T follicular helper cell (primary cell): ENCODE results near the gene RBM33.
A peak's percentile ranks its signal among the peaks of the same experiment; 100 is the strongest.
"Not testable (repeated sequence)": the region's sequence is repeated elsewhere in the genome, so short reads cannot be mapped to it uniquely, and the experiment has no call there.

ENCODE experiments used
- DNase-seq: peaks from one replicate; pipeline ENCODE4 v3.0.0-alpha.2; 2020; ENCODE audit warnings: low read depth
- total RNA-seq, 2 experiments: gene quantifications; one replicate each; lab custom pipeline; 2026; lab: John Stamatoyannopoulos, UW

RBM33 gene, protein sequence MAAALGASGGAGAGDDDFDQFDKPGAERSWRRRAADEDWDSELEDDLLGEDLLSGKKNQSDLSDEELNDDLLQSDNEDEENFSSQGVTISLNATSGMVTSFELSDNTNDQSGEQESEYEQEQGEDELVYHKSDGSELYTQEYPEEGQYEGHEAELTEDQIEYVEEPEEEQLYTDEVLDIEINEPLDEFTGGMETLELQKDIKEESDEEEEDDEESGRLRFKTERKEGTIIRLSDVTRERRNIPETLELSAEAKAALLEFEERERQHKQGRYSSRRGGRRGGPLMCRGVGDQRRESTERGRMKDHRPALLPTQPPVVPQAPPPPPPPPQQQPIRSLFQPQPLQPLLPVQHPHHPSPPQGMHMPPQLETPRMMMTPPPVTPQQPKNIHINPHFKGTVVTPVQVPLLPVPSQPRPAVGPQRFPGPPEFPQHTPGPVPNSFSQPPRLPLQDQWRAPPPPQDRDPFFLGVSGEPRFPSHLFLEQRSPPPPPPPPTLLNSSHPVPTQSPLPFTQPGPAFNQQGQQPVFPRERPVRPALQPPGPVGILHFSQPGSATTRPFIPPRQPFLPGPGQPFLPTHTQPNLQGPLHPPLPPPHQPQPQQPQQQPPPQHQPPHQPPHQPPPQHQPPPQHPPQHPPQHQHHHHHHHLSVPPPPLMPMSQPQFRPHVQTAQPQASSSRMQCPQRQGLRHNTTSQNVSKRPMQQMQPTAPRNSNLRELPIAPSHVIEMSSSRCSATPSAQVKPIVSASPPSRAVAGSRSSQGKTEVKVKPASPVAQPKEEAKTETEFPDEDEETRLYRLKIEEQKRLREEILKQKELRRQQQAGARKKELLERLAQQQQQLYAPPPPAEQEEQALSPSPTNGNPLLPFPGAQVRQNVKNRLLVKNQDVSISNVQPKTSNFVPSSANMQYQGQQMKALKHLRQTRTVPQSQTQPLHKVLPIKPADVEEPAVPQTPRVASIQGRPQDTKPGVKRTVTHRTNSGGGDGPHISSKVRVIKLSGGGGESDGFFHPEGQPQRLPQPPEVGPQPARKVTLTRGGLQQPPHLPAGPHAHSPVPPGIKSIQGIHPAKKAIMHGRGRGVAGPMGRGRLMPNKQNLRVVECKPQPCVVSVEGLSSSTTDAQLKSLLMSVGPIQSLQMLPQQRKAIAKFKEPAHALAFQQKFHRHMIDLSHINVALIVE
- 71.8 to 154 reads per million in 2 experiments for total RNA-seq

- DNase-seq = peak; percentile 66
Observed at GRCh38 chr7:155644178-155644970, at the start of gene RBM33. TSS of gene RBM33 (plus strand) at chr7:155644661. CDS start at chr7:155644877, 216 bp downstream.

GRCh38 chr7:155594961-155595366, 49.5 kb upstream of the RBM33 start:
- no peak for DNase-seq

DNA sequence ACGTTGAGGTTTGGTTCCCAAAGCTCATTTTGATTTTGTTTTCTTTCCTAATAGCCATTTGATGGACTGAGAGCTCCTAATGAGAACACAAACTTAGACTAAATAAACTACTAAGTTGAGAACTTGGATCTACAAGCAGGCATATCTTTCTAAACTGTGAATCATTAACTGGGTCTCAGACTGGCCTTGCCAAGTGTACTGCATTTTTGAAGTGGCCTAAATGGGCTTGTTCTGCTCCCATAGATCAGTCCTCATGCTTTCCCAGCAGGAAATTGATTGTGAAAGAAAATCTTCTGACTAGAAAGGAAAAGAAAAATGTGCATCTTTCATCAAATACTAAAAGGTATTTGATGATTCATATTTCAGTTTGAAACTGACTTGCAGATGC, 46.7 kb upstream of the RBM33 start:
- no peak for DNase-seq

DNA sequence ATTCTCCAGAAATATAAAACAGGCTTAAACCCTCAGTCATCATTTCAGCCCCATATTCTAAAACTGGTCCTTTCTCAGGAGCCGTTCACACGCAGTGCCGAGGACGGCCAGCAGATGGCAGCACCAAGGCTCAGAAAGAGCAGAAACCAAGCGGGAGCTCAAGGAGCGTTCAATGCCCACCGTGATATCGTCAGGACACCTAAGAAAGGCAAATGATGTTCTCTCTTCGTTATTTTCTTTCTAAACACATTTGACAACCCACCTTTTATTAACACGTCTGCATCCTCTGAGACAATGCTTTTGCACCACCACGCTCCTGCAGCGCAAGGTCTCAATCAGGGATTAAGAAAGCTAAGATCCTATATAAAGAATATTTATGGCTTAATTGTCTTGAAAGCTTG, 45.7 kb upstream of the RBM33 start:
- peak; percentile 66 for DNase-seq

DNA sequence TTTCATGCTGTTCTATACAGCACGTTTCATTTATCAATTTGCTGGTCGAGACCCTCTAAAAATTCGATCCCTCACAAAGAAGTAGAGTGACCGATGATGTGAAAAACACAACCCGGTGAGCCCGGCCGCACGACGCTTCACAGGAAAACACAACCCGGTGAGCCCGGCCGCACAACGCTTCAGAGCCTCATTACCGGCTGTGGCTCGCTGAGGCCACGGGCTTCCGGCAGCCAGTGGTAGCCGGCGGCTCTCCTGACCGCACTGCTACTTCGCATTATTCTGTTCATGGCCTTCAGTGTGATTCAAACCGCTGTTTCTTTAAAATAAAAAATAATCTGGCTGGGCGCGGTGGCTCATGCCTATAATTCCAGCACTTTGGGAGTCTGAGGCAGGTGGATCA, 42.3 kb upstream of the RBM33 start:
- no peak for DNase-seq

GRCh38 chr7:155602750-155603149, 41.7 kb upstream of the RBM33 start:
- no peak for DNase-seq

DNA sequence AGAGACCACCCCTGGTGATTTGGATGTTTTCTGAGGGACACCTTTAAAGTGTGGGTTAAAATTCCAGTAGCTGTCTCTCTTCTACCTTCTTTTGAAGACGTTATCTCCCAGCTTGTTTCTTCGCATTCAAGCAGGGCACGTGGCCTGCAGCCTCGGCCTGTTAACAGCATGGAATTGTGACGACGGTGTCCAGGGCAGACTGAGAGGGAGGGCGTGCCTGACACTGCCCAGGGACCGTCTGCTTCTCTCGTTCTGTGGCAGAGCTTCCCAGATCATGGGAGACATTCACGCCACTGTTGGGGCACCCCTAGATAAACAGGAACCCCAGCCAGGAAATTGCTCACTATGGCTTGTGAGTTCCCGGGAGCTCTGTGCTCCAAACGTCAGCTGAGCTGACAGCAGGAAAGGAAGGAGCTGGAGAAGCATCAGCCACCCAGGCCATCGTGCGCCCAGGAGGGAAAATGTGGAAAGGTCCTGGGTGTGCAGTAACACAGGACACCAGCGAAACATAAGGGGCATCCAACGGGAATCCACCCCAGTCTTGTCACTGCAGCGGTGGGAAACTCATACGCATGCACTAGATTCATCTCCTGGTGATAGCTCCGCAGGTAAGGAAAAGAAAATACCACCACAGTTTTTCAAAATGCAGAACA, 41.1 kb upstream of the RBM33 start:
- no peak for DNase-seq

DNA sequence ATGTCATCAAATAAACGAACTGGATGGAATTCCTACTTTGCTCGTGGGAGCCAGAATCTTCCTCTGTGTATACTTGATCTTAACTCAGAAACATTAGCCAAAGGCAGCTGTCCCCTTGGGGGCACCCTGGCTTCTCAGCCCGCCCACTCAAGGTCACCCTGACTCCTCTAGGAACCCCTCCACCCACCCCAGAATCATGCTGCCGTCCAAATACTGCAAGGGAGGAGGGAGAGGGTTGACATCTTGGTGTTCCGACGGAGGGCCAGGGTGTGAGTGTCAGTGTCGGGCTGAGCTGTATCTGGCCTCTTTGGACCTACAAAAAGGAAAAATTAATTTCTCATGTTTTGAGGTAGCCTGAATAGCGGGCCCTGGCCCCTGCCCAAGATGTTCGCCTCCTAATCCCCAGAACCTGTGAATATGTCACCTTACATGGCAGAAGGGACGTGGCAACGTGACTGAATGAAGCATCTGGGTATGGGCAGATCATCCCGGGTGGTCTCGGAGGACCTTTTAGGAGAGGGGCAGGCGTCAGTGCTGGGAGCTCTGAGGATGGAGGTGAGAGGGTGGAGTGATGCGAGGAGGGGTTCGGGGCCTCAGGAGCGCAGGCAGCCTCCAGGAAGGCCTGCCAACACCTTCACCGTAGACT, 40.5 kb upstream of the RBM33 start:
- DNase-seq = no peak

DNA sequence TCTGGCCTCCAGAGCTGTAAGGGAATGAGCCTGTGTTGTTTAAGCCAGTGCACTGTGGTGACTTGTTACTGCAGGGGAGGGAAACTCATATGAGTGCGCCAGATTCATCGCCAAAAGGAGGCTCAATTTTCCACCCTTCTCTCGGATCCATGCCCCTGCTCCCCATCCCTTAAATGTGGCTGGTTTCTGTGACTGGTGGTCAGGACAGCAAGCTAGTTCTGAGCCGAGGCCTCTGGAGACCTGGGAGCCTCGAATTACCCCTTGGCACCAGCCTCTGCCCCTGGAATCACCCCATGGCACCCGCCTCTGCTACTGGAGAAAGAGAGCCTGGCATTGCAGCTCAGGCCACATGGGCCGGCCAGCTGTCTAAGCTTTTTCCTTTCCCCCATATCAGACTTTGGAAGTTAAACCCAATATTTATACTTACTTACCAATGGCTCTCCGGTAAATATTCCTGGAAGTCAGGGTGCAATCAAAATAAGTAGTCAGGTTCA, 39.9 kb upstream of the RBM33 start:
- no peak for DNase-seq

DNA sequence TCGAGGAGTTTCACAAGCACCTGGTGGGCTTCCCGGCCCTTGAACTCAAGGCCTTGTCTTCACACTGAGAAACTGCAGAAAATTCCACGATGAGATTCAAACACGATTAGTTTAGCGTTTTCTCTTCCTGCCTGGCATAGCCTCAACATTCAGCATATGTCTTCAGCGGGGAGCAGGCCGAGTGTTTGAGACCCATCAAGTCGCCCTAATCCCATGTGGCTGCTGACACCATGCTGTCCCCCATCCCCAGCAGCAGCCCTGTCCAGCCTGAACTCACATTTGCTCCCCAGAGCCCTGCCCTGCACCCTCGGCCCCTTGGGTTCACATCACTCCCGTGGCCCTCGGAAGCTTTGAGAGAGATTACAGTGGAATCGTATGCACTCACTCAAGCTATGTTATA, 35.3 kb upstream of the RBM33 start:
- no peak for DNase-seq

- no peak for DNase-seq
Observed at GRCh38 chr7:155610633-155611193, 33.7 kb upstream of the RBM33 start.

- no peak for DNase-seq
Observed at GRCh38 chr7:155611808-155612447, 32.5 kb upstream of the RBM33 start.

GRCh38 chr7:155612658-155613057, 31.8 kb upstream of the RBM33 start:
- no peak for DNase-seq

GRCh38 chr7:155615085-155615484, 29.4 kb upstream of the RBM33 start:
- DNase-seq = not testable (repeated sequence)

DNA sequence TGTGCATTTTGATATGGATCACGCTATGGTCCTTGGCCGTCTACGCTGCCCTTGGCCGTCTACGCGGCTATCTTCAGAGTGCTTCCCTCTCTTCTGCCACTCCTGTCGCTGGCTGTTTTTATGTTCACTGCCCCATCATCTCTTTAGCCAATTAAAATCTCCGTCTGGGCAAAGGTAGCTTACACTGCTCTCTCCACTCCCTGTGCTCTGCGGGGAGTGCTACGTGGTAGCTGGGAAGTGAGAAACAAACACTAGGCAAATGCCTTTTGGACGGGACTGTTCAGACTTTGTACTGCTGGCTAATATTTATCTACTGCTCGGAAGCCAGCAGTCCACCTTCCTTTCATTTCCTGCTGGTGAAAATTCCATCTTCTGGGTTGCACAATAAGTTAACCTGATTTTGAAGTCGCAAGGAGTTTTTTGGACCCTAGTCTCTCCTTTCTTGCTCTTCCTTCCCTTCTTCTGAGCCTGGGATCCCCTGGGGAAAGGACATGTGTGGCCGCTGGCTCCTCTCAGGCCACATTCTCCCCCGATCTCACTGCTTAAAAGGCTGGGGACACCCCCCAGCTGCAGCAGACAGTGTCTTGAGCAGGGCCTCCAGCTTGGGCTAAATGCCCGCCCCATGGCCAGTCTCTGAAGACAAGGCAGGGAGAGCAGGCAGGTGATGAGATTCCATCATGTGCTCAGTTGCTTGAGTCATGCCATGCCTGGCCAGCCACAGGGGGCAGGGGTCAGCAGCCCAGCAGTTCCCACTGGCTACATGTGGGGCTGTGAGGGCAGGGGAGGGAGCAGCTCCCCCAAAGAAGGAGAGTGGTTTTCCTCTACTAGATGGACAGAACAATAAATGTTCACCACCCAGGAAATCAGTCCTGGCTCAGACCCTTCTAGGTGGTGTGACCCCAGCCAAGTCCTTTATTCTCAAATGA, 25.5 kb upstream of the RBM33 start:
- no peak for DNase-seq

DNA sequence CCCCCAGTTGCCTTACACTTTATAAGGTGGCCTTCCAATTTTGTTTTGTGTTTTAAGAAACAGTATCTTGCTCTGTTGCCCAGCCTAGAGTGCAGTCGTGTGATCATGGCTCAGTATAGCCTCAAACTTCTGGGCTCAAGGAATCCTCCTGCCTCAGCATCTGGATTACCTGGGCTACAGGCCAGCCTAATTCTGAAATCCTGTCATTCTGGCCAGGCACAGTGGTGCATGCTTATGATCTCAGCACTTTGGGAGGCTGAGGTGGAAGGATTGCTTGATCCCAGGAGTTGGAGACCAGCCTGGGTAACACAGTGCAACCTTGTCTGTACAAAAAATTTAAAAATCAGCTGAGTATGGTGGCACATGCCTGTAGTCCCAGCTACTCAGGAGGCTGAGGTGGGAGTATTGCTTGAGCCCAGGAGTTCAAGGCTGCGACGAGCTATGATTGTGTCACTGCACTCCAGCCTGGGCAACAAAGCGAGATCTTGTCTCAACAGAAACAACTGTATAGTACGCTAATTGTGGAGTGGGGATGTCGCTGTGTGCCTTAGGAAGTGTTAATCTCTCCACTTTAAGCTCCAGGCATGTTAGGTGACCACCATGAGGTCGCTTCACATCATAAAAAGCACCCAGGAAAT, 24.7 kb upstream of the RBM33 start:
- no peak for DNase-seq

GRCh38 chr7:155620497-155620896, 24.0 kb upstream of the RBM33 start:
- no peak for DNase-seq
